ENCODE measurements around the gene BRD3OS.

The BRD3OS gene

GRCh38 chr9:134049772-134050588, 24.7 kb downstream of the BRD3OS start:
- no peak for TF ChIP-seq CTCF (IDR thresholded peaks at IDR 0.05)

- no peak for TF ChIP-seq CTCF (IDR thresholded peaks at IDR 0.05)
These were observed 25.4 kb downstream of the BRD3OS start for GRCh38 chr9:134050726-134051125.

GRCh38 chr9:134051319-134051718, 26.0 kb downstream of the BRD3OS start:
- no peak for TF ChIP-seq CTCF (IDR thresholded peaks at IDR 0.05)

GRCh38 chr9:134052491-134052890, 27.2 kb downstream of the BRD3OS start:
- no peak for TF ChIP-seq CTCF (IDR thresholded peaks at IDR 0.05)

GRCh38 chr9:134052941-134053340, 27.7 kb downstream of the BRD3OS start:
- TF ChIP-seq CTCF (IDR thresholded peaks at IDR 0.05), result no peak

- TF ChIP-seq CTCF (IDR thresholded peaks at IDR 0.05), result no peak
These were observed 28.2 kb downstream of the BRD3OS start for GRCh38 chr9:134053401-134053871.

- TF ChIP-seq CTCF (IDR thresholded peaks at IDR 0.05), result no peak
These were observed 28.9 kb downstream of the BRD3OS start for GRCh38 chr9:134053941-134054761.

Measured in LNCAP (cell line).